GM10248 (cell line): Measurements from ENCODE around the gene CARMIL1.

ENCODE experiments used
- CTCF ChIA-PET: fragments of 300-600 bp; sonication (Branson Sonifier 250); formaldehyde crosslinking; extraction: SDS; loops from one replicate; lab custom pipeline; 2021; ENCODE audit warnings: antibody characterized with exemption; lab: Yijun Ruan, JAX
- POLR2A ChIA-PET: fragments of 350-650 bp; sonication (Branson Sonifier 250); formaldehyde crosslinking; extraction: SDS; loops from one replicate; lab custom pipeline; 2020; ENCODE audit warnings: antibody characterized with exemption; lab: Yijun Ruan, JAX
- DNase-seq: peaks from one replicate; pipeline ENCODE4 v3.0.0; 2012; ENCODE audit errors: extremely low spot score
- TF ChIP-seq, protein P1 (sequence below): IDR thresholded peaks from 2 replicates; pipeline ENCODE4 v1.5.1; 2012; ENCODE audit warnings: mild to moderate bottlenecking, low read depth; ENCODE audit errors: extremely low read depth, missing control alignments, control extremely low read depth

Gene CARMIL1

DNA sequence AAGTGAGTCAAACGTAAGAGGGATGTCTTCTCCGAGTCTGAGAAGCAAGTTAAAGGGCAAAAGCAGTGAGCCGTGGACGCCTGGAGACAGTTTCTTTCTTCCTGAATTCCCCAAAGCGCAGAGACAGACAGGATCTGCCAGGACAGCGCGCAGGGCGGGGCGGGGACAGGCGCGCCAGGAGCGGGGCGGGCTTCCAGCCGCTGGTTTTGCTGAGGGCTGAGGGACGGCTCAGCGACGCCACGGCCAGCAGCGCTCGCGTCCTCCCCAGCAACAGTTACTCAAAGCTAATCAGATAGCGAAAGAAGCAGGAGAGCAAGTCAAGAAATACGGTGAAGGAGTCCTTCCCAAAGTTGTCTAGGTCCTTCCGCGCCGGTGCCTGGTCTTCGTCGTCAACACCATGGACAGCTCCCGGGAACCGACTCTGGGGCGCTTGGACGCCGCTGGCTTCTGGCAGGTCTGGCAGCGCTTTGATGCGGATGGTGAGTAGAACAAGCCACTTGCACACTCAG lies 372.9 kb downstream of the CARMIL1 start, which contains the start of gene SCGN:
Gene SCGN, plus strand, starts transcription at position 209 of the 509 bp plus-strand sequence. Its CDS starts 189 bp downstream, at position 398.
- POLR2A ChIA-PET: no interaction called here
- TF ChIP-seq, protein P1, sequence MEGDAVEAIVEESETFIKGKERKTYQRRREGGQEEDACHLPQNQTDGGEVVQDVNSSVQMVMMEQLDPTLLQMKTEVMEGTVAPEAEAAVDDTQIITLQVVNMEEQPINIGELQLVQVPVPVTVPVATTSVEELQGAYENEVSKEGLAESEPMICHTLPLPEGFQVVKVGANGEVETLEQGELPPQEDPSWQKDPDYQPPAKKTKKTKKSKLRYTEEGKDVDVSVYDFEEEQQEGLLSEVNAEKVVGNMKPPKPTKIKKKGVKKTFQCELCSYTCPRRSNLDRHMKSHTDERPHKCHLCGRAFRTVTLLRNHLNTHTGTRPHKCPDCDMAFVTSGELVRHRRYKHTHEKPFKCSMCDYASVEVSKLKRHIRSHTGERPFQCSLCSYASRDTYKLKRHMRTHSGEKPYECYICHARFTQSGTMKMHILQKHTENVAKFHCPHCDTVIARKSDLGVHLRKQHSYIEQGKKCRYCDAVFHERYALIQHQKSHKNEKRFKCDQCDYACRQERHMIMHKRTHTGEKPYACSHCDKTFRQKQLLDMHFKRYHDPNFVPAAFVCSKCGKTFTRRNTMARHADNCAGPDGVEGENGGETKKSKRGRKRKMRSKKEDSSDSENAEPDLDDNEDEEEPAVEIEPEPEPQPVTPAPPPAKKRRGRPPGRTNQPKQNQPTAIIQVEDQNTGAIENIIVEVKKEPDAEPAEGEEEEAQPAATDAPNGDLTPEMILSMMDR: no peak
- peak; percentile 46 for DNase-seq
- CTCF ChIA-PET: no interaction called here

DNA sequence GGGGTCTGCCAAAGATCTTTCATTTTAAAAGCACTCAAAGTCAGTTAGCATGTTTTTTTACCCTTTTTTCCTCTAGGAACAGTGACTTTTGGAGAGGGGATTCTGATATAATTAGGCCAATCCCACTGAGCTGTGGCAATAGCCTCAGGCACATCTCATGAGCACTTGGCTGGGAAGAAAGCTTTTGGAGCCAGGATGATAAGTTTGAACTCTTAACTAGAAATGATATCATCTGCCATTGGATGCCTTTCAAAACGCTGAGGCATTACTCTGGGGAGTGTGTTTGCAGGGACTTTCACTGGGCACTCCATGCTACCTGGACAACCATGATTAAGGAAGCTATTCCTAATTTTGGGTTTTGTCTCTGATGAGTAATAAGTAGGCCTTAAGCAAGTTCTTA lies 376.5 kb downstream of the CARMIL1 start:
- CTCF ChIA-PET: no interaction called here
- no peak for DNase-seq
- POLR2A ChIA-PET: no interaction called here
- TF ChIP-seq, protein P1: no peak

DNA sequence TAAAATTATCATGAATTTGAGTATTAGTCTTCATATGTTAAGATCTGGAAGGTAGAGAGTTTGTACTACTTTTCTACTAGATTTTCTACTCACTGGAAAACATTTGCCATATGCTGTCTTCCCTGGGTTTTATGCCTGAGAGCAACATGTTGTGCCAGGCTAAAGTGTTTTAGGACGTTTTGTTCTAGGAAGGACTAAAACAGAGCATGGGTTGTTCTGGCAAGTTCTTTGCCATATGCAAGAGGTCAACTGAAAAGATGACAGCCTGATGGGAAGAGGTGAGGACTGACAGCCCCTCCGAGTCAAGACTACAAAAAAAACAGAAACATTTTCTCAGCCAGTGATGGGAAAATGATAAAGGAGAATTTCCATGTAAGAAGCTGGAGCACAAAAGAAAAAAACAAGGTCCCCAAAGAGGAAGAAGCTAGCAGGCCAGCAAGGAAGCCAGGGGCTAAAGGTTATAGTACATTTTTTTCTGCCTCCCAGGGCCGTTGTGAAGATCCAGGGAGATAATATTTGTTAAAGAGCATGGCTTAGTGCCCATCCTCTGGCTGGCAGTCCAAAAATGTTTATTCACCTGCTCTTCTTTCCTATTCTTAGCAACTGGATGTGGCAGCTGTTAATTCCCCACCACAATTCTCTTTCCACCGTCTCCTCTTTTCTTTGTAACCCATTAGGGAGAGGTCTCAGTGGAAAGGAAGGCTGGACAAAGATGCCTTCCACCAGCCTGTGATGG lies 380.6 kb downstream of the CARMIL1 start:
- DNase-seq: no peak
- ChIA-PET POLR2A (no interaction called here), CTCF (no interaction called here)
- TF ChIP-seq, protein P1: no peak

DNA sequence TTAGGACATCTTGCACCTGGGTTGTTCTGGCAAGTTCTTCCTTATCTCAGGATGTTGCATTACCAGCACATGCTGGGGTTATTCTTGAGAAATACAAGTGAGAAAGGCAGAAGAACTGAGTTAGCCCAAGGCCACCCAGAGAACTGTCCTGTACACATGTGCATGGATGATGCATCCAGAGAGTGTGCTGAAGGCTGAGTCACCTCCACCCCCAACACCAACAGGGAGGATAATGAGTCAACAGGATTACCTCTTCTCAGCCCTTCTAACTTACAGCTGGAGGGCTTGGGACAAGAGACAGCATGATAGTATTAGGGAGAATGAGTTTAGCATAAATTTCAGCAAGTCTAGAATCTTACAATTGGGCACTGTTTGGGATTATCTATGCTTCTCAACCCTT lies 381.3 kb downstream of the CARMIL1 start:
- DNase-seq: no peak
- CTCF ChIA-PET: no interaction called here
- POLR2A ChIA-PET: no interaction called here
- TF ChIP-seq, protein P1: no peak

DNA sequence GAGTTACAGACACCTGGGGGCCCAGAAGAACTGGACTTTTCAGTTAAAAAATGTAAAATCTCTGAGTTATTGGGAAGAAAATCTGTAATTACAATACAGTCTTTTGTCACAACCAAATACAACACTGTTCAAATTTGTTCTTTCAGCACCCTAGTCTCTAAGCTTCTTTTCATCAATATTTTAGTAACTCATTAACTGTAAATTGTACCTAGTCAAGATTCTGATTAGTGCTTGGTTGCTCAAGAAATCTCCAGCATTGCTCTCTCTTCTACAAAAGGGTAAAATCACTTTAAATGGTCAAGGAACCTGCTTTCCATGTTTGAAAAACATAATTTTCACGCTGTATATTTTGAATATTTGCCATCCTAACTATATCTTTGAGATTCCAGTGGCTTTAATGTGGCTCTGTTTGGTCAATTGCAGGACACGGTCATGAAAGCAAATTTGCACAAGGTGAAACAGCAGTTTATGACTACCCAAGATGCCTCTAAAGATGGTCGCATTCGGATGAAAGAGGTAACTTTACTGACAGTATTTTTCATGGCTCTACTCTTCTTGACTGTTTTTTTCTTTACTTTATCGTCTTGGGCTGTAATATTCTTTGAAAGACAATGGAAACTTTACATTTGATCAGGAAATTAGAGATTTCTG lies 382.1 kb downstream of the CARMIL1 start:
- ChIA-PET CTCF (no interaction called here), POLR2A (no interaction called here)
- DNase-seq: no peak
- TF ChIP-seq, protein P1: no peak

DNA sequence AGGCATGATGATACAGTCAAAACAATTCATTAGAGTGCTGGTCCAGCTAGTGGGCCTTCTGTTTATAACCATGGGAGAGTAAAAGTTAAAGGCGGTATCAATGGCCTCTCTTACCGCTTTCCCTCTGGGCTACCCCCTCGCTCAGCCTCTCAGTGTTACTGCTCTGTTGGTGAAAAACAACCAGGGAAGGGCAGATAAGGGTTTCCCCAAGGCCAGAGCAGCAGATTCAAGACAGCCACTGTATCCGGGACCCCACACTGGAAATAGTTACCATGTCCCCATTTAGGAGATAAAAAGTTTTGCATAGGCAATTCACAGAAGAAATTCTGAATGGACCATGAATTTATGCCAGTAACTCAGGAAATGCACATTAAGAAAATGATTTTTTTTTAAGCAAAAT lies 386.3 kb downstream of the CARMIL1 start:
- TF ChIP-seq, protein P1: no peak
- ChIA-PET POLR2A (no interaction called here), CTCF (no interaction called here)
- DNase-seq: no peak
